Astrocyte of the spinal cord (primary cell): Measurements from ENCODE around the gene ZNF532.

ENCODE experiments used
- DNase-seq: peaks from one replicate; pipeline ENCODE4 v3.0.0; 2011; ENCODE audit warnings: low read depth, low spot score
- H3K4me3 ChIP-seq: 2 replicates; pipeline ENCODE4 v1.5.1; 2011; ENCODE audit warnings: low read depth, mild to moderate bottlenecking, low read length, moderate library complexity
- in situ Hi-C: cut with HindIII; loops from 2 replicates; pipeline ENCODE4 v1.10.0; 2017; ENCODE audit warnings: low sequenced_read_pairs
- TF ChIP-seq, protein P1 (sequence below): IDR thresholded peaks from 2 replicates; pipeline ENCODE4 v1.5.1; 2012; ENCODE audit warnings: low read depth, mild to moderate bottlenecking, low read length, inconsistent platforms

Gene ZNF532

DNA sequence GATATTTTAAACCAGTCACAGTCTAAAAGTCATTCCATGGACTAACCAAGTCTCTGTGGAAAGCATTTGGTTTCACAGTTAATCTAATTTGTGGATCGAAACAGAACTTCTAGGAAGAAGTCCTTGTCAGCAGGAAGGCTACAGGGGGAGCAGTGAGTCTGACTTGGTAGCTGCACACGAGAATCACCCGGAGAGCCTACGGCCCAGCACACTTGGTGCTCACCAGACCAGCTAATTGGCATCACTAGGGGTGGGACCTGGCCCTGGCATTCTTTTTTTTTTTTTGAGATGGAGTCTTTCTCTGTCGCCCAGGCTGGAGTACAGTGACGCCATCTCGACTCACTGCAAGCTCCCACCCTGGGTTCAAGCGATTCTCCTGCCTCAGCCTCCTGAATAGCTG, 97.7 kb downstream of the ZNF532 start:
- no peak for DNase-seq
- in situ Hi-C loops, result no loop called here
- TF ChIP-seq, protein P1, sequence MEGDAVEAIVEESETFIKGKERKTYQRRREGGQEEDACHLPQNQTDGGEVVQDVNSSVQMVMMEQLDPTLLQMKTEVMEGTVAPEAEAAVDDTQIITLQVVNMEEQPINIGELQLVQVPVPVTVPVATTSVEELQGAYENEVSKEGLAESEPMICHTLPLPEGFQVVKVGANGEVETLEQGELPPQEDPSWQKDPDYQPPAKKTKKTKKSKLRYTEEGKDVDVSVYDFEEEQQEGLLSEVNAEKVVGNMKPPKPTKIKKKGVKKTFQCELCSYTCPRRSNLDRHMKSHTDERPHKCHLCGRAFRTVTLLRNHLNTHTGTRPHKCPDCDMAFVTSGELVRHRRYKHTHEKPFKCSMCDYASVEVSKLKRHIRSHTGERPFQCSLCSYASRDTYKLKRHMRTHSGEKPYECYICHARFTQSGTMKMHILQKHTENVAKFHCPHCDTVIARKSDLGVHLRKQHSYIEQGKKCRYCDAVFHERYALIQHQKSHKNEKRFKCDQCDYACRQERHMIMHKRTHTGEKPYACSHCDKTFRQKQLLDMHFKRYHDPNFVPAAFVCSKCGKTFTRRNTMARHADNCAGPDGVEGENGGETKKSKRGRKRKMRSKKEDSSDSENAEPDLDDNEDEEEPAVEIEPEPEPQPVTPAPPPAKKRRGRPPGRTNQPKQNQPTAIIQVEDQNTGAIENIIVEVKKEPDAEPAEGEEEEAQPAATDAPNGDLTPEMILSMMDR, result no peak
- H3K4me3 ChIP-seq, result no peak overlapping the region

DNA sequence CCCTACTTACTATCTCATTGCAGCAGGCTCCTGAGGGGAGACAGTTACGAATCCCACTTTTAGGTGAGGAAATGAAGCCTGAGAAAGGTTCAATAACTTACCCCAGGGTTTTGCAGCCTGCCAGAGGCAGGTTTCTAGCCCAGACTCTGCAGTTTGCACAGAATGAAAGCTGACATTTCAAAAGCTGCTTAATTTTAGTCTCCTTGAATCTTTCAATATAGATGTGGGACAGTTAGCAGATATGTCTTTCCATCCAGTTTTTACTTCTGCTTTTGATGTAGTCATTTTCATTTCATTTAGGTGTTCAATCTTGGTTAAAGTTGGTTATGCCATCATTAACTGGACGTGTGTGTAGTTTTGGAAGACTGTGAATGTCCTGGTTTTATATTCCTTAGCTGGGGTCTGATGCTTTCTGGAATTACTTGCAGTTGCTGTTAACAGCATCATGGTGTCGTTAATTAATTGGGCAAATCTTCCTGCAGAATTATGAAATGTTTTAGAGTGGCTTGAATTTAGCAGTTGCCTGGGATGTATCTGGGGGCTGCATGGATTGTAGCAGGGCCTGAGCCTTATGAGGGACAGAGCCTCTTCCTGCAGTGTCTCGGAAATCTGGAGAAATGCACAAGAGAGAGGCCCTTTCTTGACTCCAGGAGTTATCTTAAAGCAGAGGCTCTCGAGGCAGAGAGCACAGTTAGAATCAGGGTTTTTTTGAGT, 100.8 kb downstream of the ZNF532 start:
- in situ Hi-C loops, result no loop called here
- TF ChIP-seq, protein P1, result no peak
- no peak for DNase-seq
- H3K4me3 ChIP-seq, result no peak overlapping the region

DNA sequence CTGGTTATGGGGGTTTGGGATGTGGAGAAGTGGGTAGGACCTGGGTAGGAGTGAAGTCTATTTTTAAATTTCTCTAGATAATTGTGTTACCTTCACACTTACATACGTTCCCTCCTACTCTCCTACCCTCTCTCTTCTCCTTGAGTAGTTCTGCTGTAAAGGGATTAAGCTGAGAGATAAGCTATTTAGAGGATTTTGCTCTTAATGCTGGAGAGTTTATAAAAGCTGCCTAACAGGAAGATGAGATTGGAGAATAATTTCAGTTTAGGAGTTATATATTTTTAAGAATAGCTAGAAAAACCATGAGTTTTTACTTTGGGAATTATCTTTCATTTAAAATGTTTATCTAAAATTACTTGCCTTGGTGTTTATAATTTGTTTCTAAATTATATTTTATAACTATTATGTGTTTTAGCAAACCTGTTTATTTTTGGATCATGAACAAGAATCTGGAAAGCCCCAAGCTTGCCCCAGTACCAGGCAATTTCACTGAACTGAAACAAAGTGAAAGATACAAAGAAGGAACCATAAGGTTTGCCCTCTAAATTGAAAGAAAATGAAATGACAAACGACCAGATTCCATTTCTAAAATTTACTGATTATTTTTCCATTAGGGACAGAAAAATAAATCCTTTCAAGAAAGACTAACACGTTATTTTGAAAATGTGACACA, 101.5 kb downstream of the ZNF532 start:
- TF ChIP-seq, protein P1, result no peak
- in situ Hi-C loops, result no loop called here
- no peak overlapping the region for H3K4me3 ChIP-seq
- DNase-seq, result no peak

- no peak for DNase-seq
- TF ChIP-seq, protein P1, result no peak
- H3K4me3 ChIP-seq, result no peak overlapping the region
- in situ Hi-C loops, result no loop called here
Observed at GRCh38 chr18:58966704-58967103, 102.0 kb downstream of the ZNF532 start.

DNA sequence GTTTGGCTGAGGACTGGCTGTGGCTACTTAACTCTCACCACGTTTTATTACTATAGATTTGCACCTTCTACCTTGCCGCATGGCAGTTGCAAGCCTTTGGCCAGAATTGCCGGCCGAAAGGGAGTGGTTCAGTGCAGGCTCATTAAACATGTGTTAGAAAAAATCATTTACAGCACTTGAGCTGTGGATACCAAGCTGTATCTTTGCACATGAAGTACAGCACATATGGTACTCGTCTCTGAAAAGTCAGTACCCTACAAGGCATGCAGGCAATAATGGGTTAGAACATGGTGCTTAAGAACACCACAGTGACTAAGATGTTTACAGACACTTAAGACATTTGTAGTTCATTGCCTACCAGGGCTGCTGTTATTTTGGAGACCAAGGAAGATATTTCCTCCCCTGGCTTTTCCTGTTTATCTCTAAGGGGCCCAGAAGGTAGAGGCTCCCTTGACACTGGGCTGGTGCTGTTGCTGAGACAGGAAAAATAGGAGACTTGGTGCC, 103.1 kb downstream of the ZNF532 start:
- TF ChIP-seq, protein P1, result no peak
- no peak for DNase-seq
- no peak overlapping the region for H3K4me3 ChIP-seq
- in situ Hi-C loops, result no loop called here

- DNase-seq, result no peak
- TF ChIP-seq, protein P1, result no peak
- H3K4me3 ChIP-seq, result no peak overlapping the region
- in situ Hi-C loops, result no loop called here
Observed at GRCh38 chr18:58970943-58971790, 106.5 kb downstream of the ZNF532 start.
